Midbrain (tissue), 1 donor: ENCODE measurements around the gene ABCC3.
A peak's percentile ranks its signal among the peaks of the same experiment; 100 is the strongest.

Source experiments
- DNase-seq: peaks from one replicate; lab custom pipeline; 2025; lab: John Stamatoyannopoulos, UW

Gene ABCC3

DNA sequence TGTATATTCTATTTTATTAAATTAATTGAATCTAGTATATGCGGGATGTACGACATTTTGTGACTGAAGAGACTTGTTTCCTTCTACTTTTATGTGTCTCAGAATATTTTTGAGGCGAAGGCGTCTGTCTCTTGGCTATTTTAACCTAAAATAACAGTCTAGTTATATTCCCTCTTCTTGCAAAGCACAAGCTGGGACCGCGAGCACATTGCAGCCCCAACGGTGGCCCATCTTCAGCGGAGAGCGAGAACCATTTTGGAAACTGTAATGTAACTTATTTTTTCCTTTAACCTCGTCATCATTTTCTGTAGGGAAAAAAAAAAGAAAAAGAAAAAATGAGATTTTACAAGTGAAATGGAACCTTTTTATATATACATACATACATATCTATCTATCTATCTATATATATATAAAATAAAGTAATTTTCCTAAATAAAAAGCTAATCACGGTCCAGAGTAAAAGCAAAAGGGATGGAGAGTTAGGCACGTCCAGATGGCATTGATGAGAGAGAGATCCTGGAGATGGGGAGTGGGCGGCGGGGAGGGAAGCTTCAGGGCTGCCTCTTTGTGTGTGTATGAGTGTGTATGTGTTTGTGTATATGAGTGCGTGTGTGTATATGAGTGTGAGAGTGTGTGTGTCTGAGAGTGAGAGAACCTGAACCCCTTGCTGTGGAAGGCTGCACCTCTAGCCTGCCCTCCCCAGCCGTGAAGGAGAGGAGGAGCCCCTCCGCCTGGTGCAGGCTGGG lies 7.5 kb upstream of the ABCC3 start:
- no peak for DNase-seq

DNA sequence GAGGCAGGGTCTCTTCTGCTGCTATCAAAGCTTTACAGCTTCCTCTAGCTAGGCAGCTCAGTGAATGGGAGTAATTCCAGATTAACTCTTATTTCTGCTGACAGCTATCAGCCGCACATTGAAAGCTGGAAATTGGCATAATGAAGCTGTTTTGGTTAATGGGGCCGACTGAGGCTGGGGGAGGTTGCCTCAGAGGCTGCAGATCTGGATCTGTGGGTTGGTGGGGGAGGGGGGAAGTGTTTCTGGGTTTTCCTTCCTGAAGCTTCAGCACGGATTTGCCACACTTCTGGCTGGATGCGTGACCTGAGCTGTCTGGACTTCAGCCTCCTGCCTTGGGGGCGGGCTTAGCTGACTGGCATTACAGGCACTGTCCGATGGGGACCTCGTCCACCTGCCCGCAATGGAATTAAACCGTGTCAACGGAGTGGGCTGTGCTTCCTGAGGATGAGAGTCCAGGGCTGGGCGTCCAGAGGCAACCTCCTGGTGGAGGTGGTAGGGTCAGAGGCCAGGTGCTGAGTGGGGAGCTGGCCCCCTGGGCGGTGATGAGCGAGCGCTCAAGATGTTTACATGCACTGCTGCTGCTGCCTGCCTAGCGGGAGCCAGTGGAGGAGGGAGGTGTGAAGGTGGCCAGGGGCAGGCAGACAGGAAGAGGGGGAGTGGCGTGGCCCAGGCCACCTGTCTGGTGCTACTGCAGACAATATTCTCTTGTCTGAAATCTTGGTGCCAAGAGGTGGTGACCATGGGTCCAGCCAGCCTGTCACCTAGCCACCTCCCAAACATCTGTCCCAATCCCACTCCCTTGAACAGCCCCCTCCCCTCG lies 6.7 kb upstream of the ABCC3 start:
- DNase-seq: no peak

DNA sequence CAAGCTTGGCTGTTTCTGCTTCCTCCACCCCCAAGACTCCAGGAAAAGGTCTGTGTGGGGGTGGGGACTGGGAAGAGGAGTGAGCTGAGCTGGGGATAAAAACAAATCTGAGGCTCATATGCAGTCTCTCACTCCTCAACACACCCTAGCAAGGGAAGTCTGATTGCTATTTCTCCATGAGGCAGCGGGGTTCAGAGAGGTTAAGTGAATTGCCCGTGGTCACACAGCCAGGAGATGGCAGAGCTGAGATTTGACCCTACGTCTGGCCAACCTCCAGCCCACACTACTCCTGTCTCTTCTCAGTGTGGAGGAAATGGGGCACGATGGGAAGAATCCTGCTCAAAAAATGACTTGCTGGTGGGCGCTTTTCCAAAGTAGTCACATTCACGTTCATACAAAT lies 4.8 kb upstream of the ABCC3 start:
- no peak for DNase-seq

DNA sequence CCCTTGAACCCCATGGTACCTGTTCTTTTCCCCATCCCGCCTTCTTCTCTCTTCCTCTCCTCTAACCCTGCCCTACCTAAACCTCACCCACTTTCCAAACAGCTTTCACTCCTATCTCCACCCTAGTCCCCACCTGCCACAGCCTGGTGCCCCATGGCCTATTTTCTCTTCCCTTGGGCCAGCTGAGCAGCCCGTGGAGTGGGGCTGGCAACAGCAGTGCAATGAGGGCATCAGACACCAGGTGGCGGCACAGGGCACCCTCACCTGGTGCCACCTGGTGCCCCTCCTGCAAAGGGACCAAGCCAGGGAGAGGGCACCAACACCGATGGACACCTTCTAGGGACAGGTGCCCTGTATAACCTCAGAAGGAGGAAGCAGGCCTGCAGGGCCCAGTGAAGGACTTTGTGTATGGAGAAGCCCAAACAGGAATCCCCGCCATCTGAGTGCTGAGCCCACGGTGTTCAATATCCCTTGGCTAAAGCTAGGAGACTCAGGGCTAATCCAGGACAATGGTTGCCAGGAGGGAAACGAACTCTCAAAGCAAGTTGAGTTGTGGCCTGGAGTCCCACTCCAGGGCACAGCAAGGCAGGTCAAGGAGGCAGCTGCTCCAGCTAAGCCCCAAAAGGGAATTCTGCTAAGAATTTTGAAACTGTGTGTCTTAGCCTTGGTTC lies 4.0 kb upstream of the ABCC3 start:
- no peak for DNase-seq

DNA sequence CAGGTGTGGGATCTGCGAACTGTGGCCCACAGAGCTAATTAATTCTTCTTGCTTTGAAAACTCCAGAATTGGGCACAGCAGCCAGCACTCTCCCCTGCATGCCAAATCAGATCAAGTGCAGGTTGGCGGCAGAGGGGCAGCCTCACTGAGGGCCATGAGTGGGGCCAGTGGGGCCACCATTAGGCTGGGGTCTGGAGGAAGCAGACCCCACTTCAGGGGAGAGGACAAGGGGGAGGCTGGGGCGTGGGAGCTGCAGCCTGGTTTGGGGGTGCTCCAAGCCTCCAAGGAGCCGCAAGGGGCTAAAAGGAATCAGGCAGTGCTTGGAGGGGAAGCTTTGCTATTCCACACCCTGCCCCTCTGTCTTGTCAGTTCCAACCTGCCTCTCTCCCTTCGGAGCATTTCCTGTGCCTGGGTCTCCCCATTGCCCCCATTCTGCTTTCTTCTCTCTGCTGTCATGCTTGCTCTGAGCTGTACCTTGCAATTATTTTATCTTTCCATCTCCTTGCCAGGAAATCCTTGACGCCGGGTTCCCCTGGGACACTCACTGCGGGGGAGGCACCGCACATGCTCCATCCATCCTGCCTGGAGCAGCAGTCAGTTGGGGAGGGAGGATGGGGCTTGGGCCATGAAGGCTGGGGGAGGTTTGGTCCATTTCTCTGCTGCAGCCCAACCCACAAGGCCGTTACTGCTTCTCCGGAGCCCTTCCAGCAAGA lies 3.3 kb upstream of the ABCC3 start:
- DNase-seq: no peak

DNA sequence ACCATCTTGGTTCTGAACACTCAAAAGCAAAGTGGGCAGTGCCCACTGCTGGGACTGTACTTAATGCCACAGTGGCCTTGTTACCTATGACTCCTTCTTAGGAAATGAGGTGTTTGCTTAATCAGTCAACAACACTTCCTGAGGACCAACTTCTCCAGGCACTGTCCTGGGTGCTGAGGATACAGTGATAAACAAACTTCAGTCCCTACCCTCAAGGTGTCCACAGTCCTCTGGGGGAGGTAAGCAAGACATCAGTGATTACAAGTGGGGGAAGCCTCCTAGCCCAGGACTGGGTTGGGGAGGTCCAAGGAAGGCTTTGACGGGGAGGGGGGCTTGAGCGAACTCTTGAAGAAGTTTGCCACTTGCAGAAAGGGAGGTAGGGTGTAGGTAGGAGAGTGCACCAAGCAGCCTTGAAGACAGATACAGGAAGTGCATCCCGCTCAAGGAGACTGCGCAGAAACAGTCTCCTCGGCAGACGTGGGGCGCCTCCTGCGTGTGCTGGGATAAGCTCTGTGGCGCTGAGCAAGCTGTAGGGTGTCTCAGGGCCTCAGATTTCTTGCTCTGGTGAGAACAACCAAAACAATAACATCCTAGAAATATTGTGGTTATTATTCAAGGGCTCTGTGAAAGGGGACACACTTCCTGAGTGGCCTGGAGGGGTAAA lies 2.6 kb upstream of the ABCC3 start:
- no peak for DNase-seq

DNA sequence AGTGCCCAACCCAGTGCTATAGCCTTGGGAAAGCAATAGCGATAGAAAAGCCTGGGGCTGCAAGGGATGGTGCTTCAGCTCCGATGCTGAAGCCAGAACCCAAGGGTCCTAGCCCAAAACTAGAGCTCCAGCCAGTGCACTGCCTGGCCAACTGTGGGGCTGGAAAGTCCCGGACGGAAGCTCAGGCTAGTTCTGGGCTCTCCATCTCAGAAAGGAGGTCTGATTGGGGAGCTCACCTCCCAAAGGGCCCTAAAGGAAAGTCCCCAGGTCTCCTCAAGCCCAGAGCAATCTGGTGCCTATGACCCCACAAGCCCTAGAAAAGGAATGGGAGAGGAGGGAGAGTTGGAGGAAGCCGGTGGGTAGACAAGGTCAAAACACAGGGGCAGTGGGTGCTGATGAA lies 2.0 kb upstream of the ABCC3 start:
- no peak for DNase-seq

DNA sequence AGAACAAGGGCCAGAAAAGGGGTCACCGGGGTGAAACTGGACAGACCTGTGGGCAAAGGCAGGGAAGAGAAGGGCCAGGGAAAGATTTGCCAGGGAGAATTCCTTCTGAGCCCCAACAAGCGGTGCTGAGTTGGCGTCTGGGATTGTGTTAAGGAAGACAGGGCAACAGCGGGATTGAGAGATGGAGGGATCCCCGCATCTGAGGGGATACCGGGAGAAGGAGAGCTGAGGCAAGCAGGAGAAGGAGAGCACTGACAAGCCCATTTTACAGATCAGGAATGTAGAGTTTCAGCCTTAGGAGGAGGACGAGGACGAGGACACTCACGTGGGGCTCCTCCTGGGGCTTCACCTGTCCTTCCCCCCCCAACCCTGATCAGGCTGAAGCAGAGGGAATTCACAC lies 998 bp upstream of the ABCC3 start:
- DNase-seq: no peak

DNA sequence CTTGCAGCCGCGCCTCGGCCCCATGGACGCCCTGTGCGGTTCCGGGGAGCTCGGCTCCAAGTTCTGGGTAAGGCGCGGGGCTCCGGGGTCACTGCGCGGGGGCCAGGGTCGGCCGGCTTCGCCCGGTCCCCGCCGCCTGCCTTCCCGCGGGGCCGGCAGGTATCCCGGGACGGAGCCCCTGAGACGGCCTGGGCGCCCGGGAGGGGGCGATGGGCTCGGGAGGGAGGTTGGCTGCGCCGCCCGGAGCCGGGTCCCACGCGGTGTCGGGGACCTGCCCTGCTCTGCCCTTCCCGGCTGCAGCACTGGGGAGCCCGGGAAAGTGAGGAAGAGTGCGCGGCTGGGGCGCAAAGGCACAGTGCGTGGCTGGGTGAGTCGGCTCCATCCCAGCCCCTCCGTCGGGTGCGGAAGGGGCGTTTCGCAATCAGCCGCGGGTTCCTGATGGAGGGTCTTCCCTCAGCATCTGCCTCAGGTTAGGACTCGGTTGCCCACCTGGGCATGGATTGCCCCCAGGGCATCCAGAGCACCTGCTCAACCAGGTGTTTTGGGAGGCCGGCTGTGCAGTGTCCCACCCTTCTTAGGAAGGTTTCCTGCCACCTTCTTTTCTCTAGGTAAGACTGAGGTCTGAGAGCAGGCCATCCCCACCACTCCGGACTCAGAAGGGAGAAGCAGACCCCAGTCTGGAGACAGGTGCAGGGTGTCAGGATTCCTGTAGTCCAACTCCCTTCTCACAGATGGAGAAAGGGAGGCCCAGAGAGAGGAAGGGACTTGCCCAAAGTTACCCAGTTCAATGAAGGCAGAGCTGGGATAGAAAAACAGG lies 442 bp downstream of the ABCC3 start:
- DNase-seq: no peak

DNA sequence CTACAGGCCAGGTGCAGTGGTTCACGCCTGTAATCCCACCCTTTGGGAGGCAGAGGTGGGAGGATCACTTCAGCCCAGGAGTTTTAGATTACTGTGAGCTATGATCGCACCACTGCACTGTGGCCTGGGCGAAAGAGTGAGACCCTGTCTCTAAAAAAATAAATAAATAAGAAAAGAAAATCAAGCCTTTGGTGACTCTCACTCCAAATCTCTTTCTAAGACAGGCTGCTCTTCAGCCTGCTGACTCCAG lies 976 bp downstream of the ABCC3 start:
- no peak for DNase-seq

DNA sequence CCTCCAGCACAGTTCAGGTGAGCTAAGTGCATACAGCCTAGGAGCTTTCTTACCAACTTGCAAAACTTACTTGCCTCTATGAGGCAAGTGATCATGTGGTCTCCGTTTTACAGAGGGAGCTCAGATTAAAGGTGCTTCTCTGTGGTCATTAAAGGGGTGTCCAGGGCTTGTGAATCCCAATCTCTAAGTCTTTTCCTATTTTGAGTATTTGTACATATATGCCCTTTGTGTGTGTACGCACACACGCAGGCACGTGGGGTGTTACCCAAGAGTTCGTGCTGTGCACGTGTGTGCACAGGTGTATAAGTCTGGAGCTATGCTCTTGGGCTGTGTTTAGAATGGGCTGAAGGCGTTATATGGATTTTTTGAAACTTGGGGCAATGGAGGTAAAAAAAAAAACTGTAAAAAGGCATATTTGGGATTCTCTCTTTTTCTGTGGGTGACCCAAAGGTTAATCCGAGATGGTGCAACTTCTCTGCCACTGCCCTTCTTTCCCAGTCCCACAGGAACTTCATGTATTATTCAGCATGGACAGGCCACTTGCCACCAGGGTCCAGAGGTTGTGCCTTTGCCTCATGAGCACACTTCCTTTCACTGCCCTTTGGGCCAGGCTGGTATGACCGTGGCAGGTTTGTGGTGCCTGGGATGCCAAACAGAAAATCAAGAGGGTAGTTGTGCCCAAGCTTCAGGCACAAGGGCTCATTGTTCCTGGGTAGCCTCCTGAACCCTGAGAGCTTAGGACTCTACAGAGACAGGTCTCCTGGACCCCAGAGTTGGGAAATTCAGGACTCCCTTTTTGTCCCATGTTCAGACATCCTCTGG lies 1.5 kb downstream of the ABCC3 start:
- no peak for DNase-seq

DNA sequence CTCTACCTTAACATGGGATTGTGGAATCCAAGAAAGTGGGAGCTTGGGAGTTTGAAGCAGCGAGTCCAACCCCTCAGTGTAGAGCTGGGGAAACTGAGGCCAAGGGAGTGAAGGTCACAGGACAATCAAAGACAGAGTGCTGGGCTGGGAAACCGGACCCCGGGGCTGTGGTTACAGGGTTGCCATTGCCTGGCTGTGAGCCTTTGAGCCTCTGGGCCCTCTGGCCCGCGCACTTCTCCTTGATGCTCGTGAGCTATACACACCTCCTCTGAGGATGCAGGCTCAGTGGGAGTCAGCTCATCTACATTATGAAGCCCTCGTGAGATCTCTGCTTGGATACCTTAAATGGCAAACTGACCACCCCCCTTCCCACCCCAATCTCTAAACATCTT lies 2.1 kb downstream of the ABCC3 start:
- no peak for DNase-seq

DNA sequence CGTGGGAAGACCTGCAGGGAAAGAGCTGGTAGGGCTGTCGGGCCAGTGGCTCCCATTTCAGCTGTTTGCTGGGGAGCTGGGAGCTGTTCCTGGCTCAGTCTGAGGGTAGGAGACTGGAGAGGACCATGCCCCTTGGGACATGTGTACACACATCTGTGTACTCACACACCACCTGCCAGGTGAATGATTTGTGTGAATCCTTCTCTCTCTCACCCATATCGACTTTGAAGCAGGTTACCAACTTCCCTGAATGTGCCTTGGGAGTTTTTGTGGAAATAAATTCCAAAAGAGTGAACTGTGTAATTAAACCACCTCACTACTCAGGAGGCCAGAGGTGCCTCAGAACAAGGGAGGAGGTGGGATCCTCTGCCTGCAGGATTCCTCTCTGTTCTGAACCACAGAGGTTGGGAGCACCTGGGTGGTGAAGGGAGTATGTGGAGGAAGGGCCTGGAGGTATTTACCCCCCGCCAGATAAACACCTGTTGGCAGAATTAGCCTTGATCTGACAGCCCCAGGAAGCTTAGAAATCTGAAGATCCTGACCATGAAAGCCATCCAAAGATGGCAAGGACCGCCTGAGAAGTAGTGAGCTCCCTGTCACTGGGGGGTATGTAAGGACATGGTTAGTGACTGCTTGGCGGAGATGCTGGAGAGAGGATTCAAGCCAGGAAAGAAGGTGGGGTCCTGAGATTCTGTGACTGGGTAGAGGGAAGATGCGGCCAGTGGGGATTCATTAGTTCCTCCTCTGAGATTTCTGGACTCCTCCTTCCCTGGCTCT lies 3.3 kb downstream of the ABCC3 start:
- DNase-seq: no peak

DNA sequence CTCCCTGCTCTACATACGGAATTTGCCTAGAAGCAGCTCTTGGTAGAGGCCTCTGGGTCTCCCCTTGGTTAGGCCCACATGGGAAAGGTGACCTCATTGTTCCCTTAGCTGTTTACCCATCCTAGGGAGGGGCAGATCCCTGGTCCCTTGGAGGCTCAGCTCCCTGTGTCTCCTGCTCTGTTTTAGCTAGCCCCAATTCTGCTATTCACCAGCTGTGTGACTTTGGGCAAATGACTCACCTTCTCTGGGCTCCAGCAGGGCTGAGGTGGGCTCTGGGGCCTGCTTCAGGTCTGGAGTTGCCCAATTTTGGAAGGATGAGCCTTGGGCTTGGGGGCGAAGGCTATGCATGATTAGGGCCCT lies 3.9 kb downstream of the ABCC3 start:
- no peak for DNase-seq

DNA sequence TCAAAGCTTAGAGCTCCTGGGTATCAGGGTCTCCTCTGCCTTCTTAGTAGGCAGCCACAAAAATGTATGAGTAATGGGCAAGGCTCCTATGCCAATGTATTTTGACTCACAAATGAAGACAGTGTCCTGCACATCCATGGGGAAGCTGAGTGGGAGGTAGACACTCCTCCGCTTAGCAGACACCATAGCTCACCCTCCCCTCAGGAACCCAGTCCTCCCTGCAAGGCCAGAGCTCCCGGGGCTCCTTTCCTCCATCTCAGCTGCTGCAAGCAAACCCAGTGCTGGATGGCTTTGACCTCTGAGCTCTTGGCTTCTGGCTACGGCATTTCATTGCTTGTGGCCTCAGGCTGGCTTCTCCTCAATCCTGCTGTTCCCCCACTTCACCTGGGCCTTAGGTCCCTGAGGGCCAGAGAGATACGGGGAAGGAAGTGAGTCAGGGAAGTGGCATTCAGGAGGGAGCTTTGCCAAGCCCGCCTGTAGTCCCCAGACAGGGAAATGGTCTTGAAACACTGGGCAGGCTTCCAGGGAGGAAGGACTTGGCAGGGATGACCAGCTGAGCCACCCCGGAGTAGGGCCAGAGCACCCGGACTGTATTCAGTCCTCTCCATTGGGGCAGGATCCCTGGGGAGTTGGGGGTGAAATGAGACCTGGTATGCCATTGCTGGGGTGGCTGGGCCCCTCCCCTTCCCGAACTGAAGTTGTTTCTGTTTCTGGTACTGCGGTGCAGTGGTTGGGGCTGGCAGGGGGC lies 4.5 kb downstream of the ABCC3 start:
- DNase-seq: peak; percentile 59

DNA sequence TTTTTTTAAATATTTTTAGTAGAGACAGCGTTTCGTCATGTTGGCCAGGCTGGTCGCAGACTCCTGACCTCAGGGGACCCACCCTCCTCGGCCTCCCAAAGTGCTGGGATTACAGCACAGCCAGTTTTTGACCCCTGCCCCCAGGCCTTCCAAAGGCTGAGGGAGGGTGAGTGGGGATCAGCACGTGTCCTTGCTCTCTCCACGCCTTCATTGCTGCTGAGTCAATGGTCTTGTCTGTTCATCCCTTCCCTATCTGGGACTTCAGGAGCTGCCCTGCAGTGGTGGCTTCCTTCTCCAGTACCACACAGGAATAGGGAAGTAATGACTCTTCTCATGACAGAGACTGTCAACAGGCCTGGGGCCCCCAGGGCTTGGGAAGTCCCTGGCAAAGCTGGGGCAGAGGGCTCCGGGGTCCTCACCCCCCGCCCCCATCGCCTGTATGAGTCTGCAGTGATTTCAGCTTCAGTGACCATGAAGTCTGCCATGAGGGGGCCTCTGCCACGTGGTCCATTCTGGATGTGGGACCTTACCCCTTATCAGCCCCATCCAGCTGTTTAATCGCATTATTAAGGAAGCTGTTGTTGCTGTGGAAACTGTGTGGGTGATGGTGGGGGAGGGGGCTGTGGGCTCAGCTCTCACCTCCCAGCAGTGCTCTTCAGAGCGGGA lies 6.1 kb downstream of the ABCC3 start:
- peak; percentile 26 for DNase-seq

DNA sequence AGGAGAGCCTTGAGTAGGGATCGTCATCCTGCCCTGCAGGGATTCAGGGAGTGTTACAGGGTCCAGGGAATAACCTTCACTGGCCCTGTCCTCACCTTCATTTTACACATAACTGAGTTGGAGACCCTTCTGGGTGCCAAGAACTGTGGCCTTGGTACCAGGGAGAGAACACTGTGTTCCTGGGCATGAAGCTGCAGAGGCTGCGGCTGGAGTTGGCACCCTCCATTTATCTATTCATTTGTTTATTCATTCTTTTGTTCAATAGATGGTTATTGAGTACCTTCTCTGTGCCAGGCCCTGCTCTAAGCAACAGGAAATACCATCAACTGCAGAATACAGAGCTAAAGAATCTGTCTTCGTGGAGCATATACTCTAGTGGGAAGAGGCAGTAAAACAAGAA lies 6.7 kb downstream of the ABCC3 start:
- DNase-seq: no peak

DNA sequence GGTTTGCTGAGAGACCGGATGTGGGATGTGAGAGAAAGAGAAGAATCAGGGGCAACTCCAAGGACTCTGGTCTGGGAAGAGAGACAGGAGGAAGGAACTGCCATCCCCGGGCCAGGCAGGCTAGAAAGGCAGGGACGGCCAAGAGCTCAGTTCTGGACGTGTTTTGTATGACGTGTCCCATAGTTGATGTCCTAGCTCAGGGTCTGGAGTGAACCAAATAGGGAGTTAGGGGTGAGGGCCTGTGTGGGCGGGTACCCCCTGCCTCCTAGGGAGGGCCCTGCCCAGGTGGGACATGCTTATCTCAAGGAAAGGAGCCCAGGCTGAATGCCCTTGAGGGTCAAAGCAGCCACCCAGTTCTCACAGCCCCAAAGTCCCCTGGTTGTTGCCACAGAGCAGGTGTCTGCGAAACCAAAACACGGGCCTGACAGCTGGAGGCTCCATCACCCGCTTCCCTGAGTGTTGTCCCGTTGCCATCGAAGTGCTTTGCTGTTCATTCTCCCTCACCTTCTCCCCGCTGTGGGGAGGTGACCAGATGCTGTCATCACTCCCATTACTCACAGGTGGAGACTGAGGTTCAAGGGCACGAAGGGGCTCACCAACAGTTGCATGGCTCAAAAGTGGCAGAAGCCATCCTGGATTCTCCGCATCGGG lies 7.5 kb downstream of the ABCC3 start:
- DNase-seq: no peak
